ENCODE results near the gene CHD1.

Gene CHD1

GRCh38 chr5:98813755-98814154 lies 115.1 kb downstream of the CHD1 start:
- DNase-seq (ENCODE audit: low read depth, low spot score), result no peak

GRCh38 chr5:98810206-98810605 lies 118.6 kb downstream of the CHD1 start:
- DNase-seq (ENCODE audit: low read depth, low spot score), result no peak

GRCh38 chr5:98807806-98808205 lies 121.0 kb downstream of the CHD1 start:
- DNase-seq (ENCODE audit: low read depth, low spot score), result no peak

GRCh38 chr5:98805070-98805469 lies 123.7 kb downstream of the CHD1 start:
- no peak for DNase-seq (ENCODE audit: low read depth, low spot score)

- DNase-seq (ENCODE audit: low read depth, low spot score), result no peak
Observed at GRCh38 chr5:98804066-98804465, 124.7 kb downstream of the CHD1 start.
